ENCODE measurements around the gene DMXL2. TPM values are rescaled to one million over a fixed set of nuclear protein-coding genes. Genes with fewer than 3 reads are reported as not detected.
A peak's percentile ranks its signal among the peaks of the same experiment; 100 is the strongest.

DMXL2 gene
- total and polyA plus RNA-seq, 9 of the 15 experiments (the other 6 are each of a cell fraction or from before 2014, with no cell fraction given) = 9.3 to 57.7 (median 30.7) TPM

GRCh38 chr15:51558876-51559275, 63.7 kb downstream of the DMXL2 start (continued):
- TF ChIP-seq HNRNPK (IDR thresholded peaks at IDR 0.05; ENCODE audit: low read depth, low read length, poor library complexity, severe bottlenecking) = no peak
- no peak for TF ChIP-seq FIP1L1 (IDR thresholded peaks at IDR 0.05; ENCODE audit: low read depth, low read length, poor library complexity, severe bottlenecking)
- TF ChIP-seq ZNF551 (CRISPR knock-in tag; IDR thresholded peaks at IDR 0.05) = no peak
- no peak for TF ChIP-seq MXI1 (IDR thresholded peaks at IDR 0.05; ENCODE audit: low read depth, low read length)
- no peak for TF ChIP-seq RBM14 (IDR thresholded peaks at IDR 0.05; ENCODE audit: borderline replicate concordance, insufficient read depth, low read depth, low read length)

- in situ Hi-C loops (cut with MboI) (no loop called here), intact Hi-C loops (cut with micrococcal nuclease) (no loop called here)
- no peak overlapping the region for H3K4me3 ChIP-seq
- H3K27ac ChIP-seq (ENCODE audit: extremely low read depth, low read depth, low read length) = no peak overlapping the region
- no peaks in the 10 kb centered on the region for H3K79me2 ChIP-seq (ENCODE audit: control insufficient read depth, insufficient read depth, low read length)
- peak; percentile 37 for FAIRE-seq
- ChIA-PET CTCF (ENCODE audit: low intra/inter-chr PET ratio) (no interaction called here), POLR2A (interaction anchor here (0.6 to 2.4 kb wide), 3 partner anchors 11 to 639 kb away, joined by 4 to 7 read pairs (median 4); no protein-coding TSS in a partner anchor)
- no peaks in the 10 kb centered on the region for H4K20me1 ChIP-seq (replicated peaks; ENCODE audit: control insufficient read depth, insufficient read depth, low read length)
- no peaks in the 10 kb centered on the region for H3K27me3 ChIP-seq (ENCODE audit: control insufficient read depth in 2 of 2, insufficient read depth in 2 of 2, low read length in 2 of 2)
- BruUV-seq (replicated peaks) = no TSS peak
- DNase-seq (ENCODE audit: extremely low read depth in 1 of 4, low spot score in 3 of 4) = no peak
- 66% methylated on average over 3 of the region's 3 CpGs for WGBS (ENCODE audit: insufficient coverage, low coverage, missing lambda C conversion rate)
- no peak for ATAC-seq
- no peaks in the 10 kb centered on the region for H3K4me1 ChIP-seq (replicated peaks in 1 of 2; ENCODE audit: control insufficient read depth in 2 of 2, insufficient read depth in 2 of 2, low read length in 2 of 2)
- H3K9me3 ChIP-seq (replicated peaks; ENCODE audit: control insufficient read depth, insufficient read depth, low read depth, low read length) = no peaks in the 10 kb centered on the region
- H3K36me3 ChIP-seq (ENCODE audit: control insufficient read depth, insufficient read depth, low read length) = peaks cover 10% of the 10 kb centered on the region; the same call in 2 of the 3 replicates
- H3K4me2 ChIP-seq (ENCODE audit: insufficient read depth, low read length) = no peak overlapping the region
- no peak overlapping the region for H3K9ac ChIP-seq (ENCODE audit: insufficient read depth in 1 of 2, low read depth in 2 of 2, low read length in 2 of 2)
- H2AFZ ChIP-seq (ENCODE audit: low read depth, low read length) = no peak overlapping the region
- H3K9me1 ChIP-seq (ENCODE audit: control insufficient read depth, insufficient read depth, low read length) = no peaks in the 10 kb centered on the region
- TF ChIP-seq POLR2G (IDR thresholded peaks at IDR 0.05; ENCODE audit: low read depth, low read length) (no peak), ELK1 (CRISPR knock-in tag; IDR thresholded peaks at IDR 0.05) (no peak), CBFA2T2 (conservative IDR thresholded peaks at IDR 0.05) (no peak), ZNF318 (IDR thresholded peaks at IDR 0.05; ENCODE audit: borderline replicate concordance in 1 of 2, low read depth in 1 of 2) (no peak), RFX5 (IDR thresholded peaks at IDR 0.05; ENCODE audit: low read depth, low read length) (no peak), L3MBTL2 (IDR thresholded peaks at IDR 0.05) (no peak), TAF7 (tag; IDR thresholded peaks at IDR 0.05) (no peak), XRCC3 (IDR thresholded peaks at IDR 0.05) (no peak)
These were observed 64.2 kb downstream of the DMXL2 start for GRCh38 chr15:51558411-51558810.
